Stimulated activated CD8-positive, alpha-beta memory T cell treated with anti-CD3 and anti-CD28 coated beads, Interleukin-7, amount 100 ng/mL, for 4 hours (primary cell): ENCODE results near the gene IQSEC1.

Experiments
- DNase-seq, 2 donors: peaks; one replicate each; pipeline ENCODE4 v3.0.0-alpha.2; 2020; ENCODE audit warnings: low read depth in 2 of 2

The IQSEC1 gene

DNA sequence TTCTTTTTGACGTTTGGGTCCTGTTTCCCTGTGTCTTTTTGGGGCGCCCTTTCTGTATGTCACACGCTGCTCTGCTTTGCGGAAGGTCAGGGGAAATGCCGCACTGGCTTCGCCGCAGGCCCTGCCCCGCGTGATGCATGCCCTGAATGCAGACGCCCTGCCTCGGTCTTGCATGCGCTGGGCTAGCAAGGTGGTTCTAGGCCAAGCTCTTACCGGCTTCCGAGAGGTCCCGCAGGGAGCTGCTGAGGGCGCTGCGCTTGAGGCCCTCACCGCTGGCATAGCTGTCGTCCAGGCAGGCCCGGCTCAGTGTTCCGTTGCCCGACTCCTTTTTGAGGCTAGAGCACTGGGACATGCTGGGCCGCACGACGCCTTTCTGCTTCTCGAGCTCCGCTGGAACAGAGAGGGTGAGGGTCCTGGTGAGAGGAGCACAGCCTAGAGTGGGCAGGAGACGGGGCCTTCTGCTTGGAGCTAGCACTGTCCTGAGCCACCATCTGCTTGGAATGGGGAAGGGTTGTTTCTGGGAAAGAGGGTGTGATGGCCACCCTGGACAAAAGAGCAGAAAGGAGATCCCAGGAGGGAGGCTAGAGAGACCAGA is 165.0 kb downstream of the IQSEC1 start:
- no peak for DNase-seq

DNA sequence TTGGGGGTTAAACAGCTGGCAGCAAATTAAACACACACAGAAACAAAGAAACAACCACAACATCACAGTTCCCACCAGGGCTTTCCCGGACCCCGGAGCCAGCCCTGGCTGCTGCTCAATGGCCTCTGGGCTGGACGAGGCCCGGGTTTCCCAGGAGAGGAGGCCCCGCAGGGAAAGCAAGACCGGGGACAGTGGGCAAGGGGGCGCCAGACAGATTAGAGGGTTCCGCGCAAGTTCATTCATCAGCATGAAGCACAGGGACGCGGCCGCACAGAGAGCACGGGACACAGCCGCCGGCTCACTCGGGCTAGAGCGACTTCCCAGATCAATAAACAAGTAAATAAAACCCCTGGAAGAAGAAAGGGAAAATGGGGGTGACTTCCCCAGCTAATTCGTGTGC is 165.5 kb downstream of the IQSEC1 start:
- DNase-seq = no peak

DNA sequence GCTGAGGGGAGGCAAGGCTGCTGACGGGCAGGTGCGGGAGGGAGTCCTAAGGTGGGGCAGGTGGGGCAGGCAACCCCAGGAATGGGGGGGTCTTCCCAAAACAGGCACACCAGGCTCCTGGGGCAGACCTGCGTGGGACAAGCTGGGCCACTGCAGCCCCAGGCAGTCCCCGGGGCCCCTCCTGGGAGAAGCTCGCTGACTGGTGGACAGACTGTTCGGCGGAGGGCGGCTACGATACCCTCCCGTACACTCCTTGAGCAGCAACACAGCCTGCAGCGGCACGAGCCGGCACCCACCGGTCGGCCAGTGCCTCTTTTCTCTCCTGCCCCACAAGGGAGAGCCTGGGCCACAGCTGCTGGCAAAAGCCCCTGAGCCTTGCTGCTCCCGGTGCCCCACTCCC is 165.9 kb downstream of the IQSEC1 start:
- DNase-seq = no peak

DNA sequence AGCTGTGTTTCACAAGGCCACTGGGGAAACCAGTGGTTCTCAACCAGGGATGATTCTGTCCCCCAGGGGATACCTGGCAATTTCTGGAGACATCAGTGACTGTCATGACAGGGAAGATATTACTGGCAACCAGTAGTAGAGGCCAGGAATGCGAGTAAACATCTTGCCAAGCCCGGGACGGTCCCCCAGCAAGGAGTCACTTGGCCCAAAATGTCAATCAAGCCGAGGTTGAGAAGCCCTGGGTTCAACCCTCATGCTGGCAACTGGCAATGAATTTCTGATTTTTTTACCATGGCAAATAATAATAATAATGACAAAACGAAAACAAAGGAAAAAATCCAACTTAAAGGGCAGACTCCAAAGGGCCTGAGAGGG is 166.3 kb downstream of the IQSEC1 start:
- DNase-seq = no peak

DNA sequence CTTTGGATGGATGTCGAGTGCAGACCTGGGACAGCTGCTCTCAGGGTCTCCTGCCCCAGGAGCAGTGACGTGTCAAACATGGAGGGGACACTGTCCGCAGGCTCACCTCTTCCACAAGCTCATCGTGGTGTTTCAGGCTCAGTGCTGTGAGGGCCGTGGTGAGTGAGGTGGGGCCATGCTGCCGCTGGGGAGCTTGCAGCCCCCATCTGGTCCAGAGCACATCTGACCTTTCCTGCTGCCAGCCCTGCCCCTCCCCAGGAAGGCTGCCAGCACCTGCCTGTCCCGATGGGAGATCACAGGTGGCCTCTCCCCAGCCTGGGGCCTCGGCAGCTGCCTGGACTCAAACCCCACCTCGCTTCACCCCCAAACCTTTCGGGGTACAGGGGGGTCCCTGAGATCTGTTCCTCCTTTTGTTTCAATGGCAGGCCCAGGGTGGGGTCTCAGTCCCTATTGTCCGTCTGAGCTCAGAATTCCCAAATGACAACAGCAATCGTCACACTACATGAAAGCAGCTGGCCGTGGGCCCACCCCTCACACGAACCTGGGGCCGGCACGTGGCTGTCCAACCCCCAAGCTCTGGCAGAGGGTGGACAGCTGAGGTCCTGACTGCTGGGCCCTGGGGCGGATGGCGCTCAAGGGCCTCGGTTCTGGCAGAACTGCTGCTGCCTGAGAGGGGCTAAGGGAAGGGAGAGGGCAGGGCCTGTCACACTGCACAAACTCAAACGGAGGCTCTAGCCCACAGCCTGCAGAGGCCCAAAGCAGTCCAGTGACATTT is 166.9 kb downstream of the IQSEC1 start:
- no peak for DNase-seq

DNA sequence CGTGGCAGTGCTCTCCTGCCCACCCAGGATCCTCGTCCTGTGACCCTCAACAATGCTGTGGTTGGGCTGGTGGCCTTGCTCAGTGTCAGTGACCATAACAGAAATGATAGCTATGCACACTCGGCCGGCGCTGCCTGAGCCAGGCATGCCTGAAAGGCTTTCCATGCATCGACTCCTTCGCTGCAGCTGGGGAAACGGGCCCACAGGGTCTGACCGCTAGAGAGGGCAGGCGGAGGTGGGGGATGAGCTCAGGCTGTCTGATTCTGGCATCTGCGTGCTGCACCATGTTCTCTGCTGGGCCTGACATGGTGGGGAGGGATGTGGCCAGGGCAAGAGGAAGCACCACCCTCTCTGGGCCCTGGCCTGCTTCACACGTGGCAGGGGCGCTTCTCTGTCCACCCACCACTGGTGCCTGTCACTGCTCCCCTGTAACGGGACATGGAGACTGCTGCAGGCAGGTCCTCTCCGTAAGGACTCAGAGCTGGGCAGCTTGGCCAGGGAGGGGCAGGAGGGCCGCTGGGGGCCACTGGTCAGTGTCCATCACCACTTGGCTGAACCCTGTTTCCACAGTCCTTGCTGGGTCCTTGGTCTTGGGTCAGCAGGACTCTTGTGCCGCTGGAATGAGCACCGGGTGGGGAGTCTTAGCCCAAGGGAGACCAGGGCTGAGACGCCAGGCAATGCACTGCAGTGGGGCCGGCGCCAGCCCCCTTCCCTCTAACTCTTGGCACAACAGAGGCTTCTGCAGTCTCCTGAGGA is 167.7 kb downstream of the IQSEC1 start:
- no peak for DNase-seq

DNA sequence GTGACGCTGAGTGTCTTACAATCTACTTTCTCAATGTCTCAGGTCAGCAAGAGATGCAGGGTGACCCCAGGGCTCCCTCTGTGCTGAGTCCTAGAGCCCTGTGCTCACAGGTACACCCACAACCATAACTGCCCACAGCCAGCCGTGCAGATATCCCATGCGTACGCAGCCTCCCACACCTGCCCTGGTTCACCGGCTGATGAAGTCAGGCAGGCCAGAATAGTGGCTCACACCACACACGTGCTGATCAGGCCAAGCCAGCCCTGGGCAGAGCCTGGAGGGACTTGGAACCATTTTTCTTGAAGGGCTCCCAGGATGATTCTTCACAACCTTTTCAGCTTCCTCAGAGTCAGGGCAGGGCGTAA is 168.3 kb downstream of the IQSEC1 start:
- no peak for DNase-seq

DNA sequence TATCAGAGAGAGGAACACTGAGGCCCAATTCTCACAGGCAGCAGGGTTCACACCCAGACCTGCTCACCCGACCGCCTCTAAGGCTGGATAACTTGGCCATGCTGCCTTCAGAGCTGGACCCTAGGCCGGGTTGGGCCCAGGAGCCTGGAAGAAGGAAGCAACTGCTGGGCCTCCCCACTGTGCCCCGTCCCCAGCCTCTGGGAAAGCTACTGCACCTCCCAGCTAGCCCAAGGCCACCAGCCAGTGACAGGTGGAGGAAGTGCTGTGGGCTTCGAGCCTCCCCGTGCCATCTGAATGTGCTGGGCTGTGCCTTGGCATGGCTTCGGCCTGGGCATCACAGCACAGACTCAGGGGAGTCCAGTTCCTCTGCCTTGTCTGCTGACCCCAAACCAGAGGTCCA is 169.3 kb downstream of the IQSEC1 start:
- DNase-seq = no peak

DNA sequence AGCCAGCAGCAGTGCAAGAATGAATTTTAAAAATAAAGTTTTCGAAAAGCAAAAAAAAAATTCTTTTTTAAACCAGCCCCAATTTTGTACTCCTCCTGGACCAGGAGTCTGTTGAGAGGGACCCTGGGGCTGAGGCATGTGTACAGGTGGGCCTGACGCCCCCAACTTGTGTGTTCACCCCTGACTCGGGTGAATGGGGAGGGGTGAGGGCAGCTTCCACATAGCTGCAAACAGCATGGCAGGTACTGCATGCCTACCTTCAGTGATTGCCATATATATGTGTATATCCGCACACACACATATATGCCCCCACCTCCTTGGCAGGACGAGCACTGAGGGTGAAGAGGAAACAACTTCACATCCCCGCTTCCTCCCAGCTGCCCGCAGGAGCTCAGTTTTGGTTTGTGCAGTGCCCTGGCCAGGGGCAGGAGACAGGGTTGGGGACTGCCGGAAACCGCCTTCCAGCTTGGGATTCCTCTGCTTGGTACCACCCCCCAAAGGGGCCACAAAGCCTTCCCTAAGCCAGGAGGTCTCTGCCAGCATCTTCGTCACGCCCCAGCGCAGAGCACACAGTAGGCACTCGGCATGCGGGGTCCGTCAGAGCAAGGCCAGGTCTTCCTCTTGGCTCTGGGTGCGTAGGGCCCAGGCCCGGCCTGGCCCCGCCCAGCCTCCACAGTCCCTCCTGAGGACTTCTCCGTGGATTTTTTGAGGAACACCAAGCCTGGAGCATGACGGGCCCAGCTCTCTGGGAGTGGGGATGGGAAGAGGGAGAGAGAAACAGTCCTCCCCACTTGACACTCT is 170.0 kb downstream of the IQSEC1 start:
- no peak for DNase-seq

DNA sequence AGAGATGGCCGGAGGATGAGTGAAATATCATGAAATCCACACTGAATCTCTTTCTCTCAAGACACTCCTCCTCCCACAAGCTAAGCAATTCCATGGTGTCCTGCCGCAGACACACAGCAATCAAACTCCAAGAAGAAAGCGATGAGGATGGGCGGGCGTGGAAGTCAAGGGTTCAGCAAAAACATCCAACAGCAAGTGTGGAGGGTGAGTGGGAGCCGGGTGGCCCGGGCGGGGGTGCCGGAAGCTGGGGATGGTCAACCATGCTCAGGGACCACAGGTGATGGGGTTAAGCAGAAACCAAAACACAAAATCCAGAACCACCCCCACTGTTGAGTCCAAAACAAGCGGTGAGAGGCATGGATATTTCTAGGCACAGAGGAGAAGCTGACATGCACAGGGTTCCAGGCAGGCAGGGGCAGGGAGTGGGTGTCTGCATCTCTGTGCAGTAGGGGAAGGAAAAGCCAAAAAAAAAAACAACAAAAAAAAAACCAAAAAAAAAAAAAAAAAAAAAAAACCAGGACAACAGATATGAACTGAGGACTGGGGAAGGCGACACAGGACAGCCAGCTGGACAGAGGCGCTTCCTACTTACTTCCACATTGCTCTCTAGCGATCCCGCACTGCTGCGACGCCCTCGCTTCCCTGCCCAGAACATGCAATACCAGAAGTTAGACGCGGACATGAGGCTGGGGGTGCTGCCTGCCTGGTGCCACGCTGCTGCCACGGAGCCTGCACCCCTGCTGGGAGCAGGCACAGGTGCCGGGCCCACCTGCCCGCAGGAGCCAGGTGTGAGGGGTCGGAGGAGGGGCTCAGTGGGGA is 170.8 kb downstream of the IQSEC1 start:
- DNase-seq = no peak

DNA sequence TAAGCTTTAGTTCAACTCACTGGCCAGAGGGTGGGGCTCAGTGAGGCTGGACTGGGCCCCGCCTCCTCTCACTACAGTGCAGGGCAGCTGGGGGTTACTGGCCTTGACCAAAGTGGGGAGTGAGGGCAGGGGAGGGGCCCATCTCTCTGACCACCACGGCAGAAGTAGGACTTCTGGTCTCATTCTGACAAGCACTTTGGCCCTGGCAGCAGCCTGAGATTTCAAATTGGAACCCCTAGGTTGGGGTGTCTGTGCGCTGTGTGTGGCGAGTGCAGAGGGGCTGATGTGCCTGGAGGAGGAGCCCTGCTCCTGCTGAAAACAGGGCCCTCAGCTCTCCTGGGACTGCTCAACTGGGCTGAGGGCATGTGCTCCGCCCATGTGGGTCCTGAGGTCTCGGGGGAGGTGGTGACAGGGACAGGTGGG is 171.6 kb downstream of the IQSEC1 start:
- DNase-seq = no peak

DNA sequence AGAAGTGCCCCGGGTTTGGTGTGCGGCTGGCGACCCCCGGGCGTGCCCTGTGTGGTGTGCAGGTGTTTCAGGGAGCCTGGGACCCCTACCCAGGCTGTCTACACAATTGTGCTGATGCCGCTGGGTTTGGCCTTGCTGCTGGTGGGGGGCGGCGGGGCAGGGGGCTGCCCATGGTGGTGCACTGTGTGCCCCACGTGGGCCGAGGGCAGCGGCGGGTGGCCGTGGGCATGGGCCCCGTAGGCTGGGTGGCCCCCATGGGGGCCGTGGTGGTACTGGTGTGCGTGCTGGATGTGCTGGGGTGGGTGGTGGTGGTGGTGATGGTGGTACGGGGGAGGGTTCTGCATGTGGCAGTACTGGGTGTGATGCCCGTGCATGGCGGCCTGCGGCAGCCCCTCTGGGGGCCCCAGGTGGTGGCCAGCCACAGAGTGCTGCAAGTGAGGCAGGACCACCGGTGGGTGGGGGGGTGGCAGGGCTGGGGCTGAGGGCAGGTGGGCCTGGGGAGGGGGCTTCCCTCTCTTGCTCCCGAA is 172.3 kb downstream of the IQSEC1 start:
- no peak for DNase-seq

DNA sequence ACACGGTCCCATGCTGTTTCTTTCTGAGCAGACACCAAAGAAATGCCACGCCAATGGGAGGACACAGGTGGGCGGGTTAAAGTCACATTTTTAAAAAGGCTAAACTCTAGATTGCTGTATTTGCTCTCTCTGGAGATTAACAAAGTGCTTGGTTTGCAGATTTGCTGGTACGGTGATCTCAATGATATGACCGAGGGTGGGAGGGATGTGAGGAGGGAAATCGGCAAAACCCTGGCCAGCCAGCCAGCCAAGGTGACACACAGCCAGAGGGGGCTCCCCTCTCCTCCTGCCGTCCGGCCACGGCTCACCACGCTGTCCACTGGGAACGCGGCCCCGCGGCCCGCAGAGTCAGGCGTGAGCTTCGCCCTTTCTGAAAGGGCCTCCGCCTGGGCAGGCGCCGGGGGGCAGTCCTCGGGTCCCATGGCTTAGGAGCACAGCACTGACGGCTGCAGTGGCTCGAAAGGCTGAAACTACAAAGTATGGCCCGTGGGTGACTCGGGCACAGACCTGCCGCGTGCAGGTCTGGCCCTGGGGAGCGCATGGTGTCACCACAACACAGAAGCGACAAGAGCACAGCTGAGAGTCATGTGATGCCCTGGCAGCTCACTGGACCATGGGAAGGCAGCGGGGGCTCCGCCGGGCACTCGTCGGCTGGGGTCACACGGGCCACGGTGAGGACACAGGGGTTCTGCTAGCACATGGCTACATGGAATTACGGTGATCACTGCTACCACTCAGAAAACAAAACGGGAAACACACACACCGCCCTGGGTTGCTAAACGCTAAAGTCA is 174.1 kb downstream of the IQSEC1 start:
- DNase-seq = no peak

DNA sequence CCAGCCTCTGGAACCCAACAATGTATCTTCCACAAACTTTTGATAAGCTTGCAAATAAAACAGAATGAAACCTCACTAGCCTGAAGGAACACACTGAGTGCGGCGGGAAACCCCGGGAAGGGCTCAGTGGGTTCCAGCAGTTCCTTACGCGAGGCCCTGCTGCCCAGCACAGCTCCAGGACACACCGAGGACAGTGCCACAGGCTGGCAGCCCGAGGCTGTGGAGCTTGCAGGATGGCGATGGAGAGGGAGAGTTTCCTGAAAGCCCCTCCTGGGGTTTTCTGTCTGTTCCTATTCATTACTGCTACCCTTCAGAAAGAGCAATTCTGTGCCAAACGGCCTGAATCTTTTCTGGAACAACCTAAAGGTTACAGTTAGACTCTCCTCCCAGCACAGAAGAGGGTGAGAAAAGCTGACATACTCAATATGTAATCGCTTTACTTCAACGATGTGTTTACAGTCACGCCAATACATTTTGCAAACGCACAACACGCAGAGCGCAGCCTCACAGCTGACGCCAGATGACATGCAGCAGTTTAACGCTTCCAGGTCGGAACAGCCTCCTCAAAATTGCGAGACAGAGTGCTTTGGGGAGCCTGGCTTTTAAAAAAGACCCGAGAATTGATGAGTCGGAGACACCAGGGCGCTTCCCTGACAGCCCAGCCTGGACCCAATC is 174.8 kb downstream of the IQSEC1 start:
- DNase-seq = no peak

DNA sequence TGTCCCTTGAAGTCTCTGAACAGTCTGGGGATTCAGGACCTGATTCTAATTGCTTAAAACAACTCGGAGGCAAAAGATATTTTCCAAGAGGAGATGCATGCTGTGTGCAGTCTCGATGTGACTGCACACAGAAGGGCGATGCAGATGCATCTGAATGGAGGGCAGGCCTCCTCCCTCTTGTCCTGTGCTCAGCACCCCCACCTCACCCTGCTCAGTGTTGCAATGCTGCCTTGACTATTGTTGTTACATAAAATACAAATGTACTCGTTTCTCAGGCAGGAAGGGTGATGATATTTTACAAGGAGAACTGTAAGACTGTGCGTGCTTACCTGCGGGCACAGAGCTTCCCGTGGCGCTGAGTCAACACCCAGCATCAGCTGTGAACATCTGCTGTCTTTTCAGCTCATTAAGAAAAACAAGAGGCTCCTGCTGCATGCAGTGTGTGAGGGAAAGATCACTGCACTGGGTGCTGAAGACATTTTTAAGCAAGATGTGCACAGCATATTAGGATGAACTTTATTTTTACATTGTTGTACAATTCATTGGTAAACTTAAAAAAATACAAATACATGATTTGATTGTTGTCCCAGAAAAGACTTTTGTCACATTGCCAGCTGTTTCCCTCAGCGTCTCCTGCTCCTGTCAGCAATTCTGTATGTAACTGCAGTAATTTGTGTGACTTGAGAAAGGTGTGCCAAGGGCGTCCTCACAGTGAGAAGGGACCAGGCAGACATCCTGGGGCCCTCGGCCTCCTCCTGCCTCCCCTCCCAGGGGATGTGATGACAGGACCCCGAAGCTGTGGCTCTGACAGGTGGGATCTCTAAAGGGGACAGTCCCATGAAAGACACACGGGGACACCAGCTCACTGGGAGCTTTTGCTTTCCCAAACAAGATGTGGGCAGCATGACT is 175.6 kb downstream of the IQSEC1 start:
- DNase-seq = no peak

DNA sequence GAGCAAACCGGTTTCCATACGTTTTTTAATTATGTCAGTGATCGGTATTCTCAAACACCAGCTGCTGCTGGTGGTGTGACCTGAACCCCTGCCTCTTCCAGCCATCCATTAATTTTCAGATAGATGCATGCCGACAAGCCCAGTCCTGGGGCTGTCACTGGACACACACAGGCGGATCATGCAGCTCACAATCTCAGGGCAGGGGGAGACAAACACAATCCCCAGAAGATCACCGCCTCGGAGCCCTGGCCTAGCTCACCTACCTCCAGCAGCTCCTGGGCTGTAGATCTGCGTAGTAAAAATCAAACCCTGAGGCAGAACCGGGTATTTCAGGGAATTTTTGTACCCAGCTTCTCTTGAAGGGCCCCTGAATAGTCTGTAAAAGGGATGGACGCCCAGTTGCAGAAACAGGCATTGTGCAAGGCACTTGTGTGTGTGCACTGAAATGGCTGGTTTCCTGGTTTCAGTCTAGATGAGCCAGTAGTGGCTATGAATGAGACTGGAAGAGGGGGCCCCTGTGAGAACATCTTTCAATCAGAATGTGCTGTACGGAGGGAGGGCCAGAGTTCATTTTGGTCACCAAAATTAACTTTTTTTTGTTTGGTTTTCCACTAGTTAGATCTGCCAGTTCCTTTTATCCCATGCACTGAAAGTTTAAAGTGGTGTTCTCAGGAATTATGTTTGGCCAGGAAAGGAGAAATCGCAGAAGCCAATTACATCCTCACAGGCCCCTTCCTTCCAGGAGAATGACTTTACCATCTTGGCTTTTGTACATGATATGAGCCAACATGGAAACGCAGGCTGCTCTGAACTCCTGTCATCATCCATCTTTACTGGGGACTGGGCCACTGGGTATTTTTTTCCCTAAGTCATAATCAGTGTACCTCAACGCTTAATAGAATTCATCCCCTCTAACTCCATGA is 176.9 kb downstream of the IQSEC1 start:
- DNase-seq = no peak

DNA sequence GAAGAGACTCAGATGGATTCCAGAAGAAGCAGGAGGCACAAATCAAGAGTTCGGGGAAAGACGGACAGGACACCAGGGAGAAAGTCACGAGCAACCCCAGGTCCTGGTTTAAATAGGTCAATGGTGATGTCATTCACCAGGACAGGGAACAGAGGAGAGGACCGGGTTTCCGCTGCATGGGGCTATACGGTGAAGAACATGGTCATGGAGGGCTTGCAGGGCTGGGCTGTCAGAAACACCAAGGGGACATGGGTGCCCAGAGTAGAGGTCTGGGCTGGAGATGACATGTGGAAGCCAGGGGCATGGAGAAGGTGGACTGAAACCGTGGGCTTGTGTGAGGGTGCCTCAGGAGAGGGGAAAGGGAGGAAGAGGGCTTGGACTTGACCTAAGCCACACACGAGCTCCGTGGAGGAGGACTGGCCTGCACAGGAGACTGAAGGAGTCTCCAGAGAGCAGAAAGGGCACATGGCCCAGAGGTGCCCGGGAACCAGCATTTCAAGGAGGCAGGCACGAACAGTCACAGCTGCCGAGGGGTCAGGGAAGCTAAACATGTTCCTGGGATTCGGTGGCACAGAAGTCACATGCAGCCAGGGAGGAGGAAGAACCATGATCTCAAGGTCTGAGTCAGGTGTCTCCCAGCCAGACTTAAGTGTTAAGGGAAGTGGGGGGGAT is 177.7 kb downstream of the IQSEC1 start:
- DNase-seq = no peak
